Uterus (tissue), 2 donors: ENCODE data around the gene GMPR2.
"Not testable (repeated sequence)": the region's sequence is repeated elsewhere in the genome, so short reads cannot be mapped to it uniquely, and the experiment has no call there.

Experiments used
- CTCF ChIP-seq, 4 experiments: fragments of 200-600 bp in 2 of 4; fragments of 450-650 bp in 2 of 4; sonication (generic) in 2 of 4; IDR thresholded peaks; one replicate each; pipeline ENCODE4 v1.5.1; 2016 to 2019; ENCODE audit warnings: antibody characterized with exemption in 4 of 4, mild to moderate bottlenecking in 2 of 4, moderate library complexity in 1 of 4
- POLR2A ChIP-seq, 2 donors: fragments of 450-650 bp; IDR thresholded peaks; one replicate each; pipeline ENCODE4 v1.6.1; 2016; ENCODE audit warnings: antibody characterized with exemption in 2 of 2, mild to moderate bottlenecking in 1 of 2, moderate library complexity in 1 of 2

- TF ChIP-seq POLR2A, CTCF (IDR thresholded peaks at IDR 0.05): not testable (repeated sequence)
Observed at GRCh38 chr14:24202538-24202937, 30.2 kb upstream of the GMPR2 start.
